ENCODE measurements around the gene ACTL6A.
"Not testable (repeated sequence)": the region's sequence is repeated elsewhere in the genome, so short reads cannot be mapped to it uniquely, and the experiment has no call there.

The ACTL6A gene

GRCh38 chr3:179562591-179563270 lies at the start of gene ACTL6A:
ACTL6A (plus strand) TSS chr3:179562926; CDS start chr3:179563093, 167 bp downstream.
- peak within 1 kb of the TSS; percentile 81 for H3K4me3 ChIP-seq (ENCODE audit: low read depth, low read length)
- TF ChIP-seq, protein P1, sequence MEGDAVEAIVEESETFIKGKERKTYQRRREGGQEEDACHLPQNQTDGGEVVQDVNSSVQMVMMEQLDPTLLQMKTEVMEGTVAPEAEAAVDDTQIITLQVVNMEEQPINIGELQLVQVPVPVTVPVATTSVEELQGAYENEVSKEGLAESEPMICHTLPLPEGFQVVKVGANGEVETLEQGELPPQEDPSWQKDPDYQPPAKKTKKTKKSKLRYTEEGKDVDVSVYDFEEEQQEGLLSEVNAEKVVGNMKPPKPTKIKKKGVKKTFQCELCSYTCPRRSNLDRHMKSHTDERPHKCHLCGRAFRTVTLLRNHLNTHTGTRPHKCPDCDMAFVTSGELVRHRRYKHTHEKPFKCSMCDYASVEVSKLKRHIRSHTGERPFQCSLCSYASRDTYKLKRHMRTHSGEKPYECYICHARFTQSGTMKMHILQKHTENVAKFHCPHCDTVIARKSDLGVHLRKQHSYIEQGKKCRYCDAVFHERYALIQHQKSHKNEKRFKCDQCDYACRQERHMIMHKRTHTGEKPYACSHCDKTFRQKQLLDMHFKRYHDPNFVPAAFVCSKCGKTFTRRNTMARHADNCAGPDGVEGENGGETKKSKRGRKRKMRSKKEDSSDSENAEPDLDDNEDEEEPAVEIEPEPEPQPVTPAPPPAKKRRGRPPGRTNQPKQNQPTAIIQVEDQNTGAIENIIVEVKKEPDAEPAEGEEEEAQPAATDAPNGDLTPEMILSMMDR (IDR thresholded peaks at IDR 0.05; ENCODE audit: borderline replicate concordance, insufficient read depth, low read depth, low read length), result no peak

DNA sequence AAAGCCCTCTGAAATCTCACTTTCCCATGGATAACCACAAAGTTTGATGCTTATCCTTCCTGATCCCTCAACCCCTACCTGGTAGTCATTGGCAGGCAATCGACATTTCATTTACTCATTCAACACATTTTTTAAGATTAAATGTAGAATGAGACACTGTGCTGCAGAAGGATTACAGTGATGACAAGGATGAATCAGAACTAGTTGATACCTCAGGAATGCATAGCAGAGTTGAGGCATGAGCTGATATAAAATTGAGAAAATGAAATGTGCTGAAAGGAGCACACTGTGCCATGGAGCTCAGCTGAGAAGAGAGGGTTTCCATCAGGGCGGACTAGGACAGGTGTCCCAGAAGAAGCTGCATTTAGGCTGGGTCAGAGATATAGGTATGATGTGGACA lies 48.9 kb upstream of the ACTL6A start:
- TF ChIP-seq, protein P1 (IDR thresholded peaks at IDR 0.05; ENCODE audit: borderline replicate concordance, insufficient read depth, low read depth, low read length), result no peak
- no peak overlapping the region for H3K4me3 ChIP-seq (ENCODE audit: low read depth, low read length)

DNA sequence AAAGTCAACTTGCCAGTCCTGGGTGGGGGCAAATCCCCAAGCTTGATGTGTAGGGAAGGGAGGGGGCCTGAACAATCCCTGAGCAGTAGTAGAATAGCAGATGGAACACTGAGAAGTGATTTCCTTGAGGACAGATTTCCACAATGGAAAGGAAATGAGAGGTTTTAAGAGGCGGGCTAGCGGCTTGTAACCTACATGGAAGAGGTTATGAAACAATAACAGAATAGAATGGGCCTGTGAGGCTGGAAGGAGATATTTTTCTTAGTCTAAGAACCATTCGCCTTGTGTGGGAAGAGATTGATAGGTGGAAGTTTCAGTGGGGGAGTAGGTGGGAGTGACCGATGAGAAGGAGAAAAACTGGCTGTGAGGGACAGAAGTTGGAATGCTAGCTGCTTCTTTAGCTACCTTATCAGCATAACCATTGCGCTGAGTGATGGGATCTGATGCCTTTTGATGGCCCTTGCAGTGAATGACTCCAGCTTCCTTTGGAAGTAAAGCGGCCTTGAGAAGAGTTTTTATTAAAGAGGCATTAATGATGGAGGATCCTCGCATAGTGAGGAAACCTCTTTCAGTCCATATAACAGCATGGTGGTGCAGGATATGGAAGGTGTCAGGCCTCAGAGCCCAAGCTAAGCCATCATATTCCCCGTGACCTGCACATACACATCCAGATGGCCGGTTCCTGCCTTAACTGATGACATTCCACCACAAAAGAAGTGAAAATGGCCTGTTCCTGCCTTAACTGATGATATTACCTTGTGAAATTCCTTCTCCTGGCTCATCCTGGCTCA lies 46.1 kb upstream of the ACTL6A start:
- H3K4me3 ChIP-seq (ENCODE audit: low read depth, low read length), result not testable (repeated sequence)

GRCh38 chr3:179526482-179526881 lies 36.2 kb upstream of the ACTL6A start:
- TF ChIP-seq, protein P1 (IDR thresholded peaks at IDR 0.05; ENCODE audit: borderline replicate concordance, insufficient read depth, low read depth, low read length), result no peak
- no peak overlapping the region for H3K4me3 ChIP-seq (ENCODE audit: low read depth, low read length)

- TF ChIP-seq, protein P1 (IDR thresholded peaks at IDR 0.05; ENCODE audit: borderline replicate concordance, insufficient read depth, low read depth, low read length), result no peak
Measured at GRCh38 chr3:179526989-179527391, 35.7 kb upstream of the ACTL6A start.

GRCh38 chr3:179528772-179529171 lies 34.0 kb upstream of the ACTL6A start:
- no peak overlapping the region for H3K4me3 ChIP-seq (ENCODE audit: low read depth, low read length)
- TF ChIP-seq, protein P1 (IDR thresholded peaks at IDR 0.05; ENCODE audit: borderline replicate concordance, insufficient read depth, low read depth, low read length), result no peak

More at GRCh38 chr3:179526989-179527391, 35.7 kb upstream of the ACTL6A start:
- no peak overlapping the region for H3K4me3 ChIP-seq (ENCODE audit: low read depth, low read length)

DNA sequence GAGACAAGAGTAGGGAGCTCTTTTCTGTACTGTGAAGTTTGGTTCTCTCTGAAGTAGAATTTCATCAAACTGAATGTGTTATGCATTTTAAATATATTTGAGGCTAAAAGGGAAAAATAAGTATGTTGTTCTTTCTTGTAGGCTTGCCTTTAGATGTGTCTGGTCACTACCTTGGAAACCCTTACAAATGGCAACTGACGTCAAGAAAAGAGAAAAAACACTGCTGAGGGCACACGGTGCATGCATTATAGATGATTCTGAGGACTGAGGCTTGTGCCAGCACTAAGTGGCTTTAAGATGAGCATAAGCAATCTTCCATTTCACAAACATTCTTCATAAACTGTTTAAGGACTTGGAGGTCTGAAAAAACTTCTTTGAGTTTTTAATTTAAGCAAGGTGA lies 31.1 kb upstream of the ACTL6A start:
- no peak overlapping the region for H3K4me3 ChIP-seq (ENCODE audit: low read depth, low read length)
- TF ChIP-seq, protein P1 (IDR thresholded peaks at IDR 0.05; ENCODE audit: borderline replicate concordance, insufficient read depth, low read depth, low read length), result no peak

Measured in GM12875 (cell line).